Activated naive CD4-positive, alpha-beta T cell (primary cell): Measurements from ENCODE around the gene OXCT1.
"Not testable (repeated sequence)": the region's sequence is repeated elsewhere in the genome, so short reads cannot be mapped to it uniquely, and the experiment has no call there.

Source experiments
- DNase-seq, 4 experiments: peaks; one replicate each; lab custom pipeline; 2025; lab: John Stamatoyannopoulos, UW

OXCT1 gene

GRCh38 chr5:41716382-41716781 lies 153.8 kb downstream of the OXCT1 start:
- no peak for DNase-seq

DNA sequence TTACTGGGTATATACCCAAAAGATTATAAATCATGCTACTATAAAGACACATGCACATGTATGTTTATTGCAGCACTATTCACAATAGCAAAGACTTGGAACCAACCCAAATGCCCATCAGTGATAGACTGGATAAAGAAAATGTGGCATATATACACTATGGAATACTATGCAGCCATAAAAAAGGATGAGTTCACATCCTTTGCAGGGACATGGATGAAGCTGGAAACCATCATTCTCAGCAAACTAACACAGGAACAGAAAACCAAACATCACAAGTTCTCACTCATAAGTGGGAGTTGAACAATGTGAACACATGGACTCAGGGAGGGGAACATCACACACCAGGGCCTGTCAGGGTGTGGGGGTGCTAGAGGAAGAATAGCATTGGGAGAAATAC lies 155.8 kb downstream of the OXCT1 start:
- DNase-seq: not testable (repeated sequence)

- DNase-seq: no peak
These were observed 161.7 kb downstream of the OXCT1 start for GRCh38 chr5:41708604-41708940.

DNA sequence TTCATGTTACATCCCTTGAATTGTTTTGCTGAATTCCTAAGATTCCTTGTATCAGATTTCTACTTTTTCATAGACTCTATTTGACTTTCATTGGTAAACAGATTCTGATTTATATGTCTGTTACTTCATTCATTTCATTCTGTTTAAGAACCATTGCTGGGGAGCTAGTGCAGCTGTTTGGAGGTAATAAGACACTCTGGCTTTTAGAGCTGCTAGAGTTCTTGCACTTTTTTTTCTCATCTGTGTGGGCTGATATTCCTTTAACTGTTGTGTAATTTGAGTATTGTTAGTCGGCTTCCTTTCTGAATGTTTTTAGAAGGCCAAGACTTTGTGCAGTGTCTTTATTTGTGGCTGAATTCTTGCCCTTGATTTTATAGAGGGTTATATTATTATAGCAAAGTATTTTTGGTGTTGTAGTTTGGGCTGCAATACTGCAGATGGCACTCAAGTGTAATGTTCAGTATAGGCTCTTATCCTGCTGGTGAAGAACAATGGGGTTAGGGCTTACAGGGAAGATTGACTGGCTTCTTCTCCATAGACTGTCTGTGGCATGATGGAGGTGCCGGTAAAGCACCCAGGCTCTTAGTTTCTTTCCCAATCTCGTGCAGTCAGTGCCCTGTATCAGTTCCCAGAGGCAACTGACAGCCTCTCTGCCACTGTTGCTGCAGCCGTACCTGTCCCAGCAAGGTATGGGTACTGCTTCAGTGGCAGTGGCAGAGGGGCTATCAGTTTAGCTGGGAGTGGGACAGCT lies 162.2 kb downstream of the OXCT1 start:
- no peak for DNase-seq

GRCh38 chr5:41695920-41696582 lies 174.2 kb downstream of the OXCT1 start:
- no peak for DNase-seq

DNA sequence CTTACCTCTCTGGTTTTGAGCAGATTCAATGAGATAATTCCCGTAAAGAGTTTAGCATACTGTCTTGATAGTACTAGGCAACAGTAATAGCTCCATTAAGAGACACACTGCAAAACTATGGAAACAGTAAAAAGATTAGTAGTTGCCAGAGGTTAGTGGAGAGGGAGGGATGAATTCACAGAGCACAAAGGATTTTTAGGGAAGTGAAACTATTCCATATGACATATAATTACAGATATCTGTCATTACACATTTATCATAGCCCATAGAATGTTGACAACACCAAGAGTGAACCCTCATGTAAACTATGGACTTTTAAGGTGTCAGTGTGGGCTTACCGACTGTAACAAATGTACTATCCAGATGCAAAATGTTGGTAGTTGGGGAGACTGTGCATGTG lies 183.5 kb downstream of the OXCT1 start:
- no peak for DNase-seq

GRCh38 chr5:41686191-41686590 lies 184.0 kb downstream of the OXCT1 start:
- DNase-seq: no peak

DNA sequence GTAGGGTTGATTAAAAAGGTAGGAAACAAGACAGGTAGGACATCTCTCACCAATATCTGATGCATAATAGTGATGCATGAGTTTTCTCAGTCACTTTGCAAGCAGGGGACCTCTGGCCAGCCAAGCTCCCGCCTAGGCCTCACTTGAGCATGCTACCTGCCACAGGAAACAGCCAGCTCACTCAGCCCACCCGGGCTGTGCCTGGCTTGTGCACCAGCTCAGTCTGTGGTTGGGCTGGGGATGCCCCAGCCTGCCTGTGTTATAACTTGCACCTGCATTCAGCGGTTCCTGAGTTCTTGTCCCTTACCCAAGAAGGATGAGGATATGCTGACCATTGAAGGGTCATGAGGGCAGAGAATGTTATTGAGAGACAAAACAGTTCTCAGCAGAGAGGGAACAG lies 187.0 kb downstream of the OXCT1 start:
- DNase-seq: no peak

- DNase-seq: no peak
These were observed 187.6 kb downstream of the OXCT1 start for GRCh38 chr5:41682641-41683040.

DNA sequence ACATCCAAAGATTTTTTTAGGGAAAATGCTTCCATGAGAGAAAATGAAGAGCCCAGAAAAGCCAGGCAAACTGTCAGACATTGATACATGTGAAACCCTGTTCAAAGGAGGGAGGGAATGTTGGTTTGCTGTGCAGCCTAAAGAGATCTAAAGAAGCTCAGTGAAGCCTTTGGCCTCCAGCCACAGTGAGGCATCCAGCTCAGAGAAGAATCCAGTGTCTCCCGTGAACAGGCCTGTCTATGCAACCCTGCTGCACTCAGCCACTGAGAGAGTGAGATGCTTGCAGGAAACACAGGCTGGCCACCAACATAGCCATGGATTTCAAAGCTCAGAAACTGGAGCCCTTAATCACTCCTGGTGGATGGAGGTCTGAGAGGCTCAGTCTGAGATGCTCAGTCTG lies 188.4 kb downstream of the OXCT1 start:
- no peak for DNase-seq
